GM19328 (cell line): ENCODE measurements around the gene PDE4DIP.
"Not testable (repeated sequence)": the region's sequence is repeated elsewhere in the genome, so short reads cannot be mapped to it uniquely, and the experiment has no call there.

Experiments
- ATAC-seq: cut with Tn5 transposase; IDR thresholded peaks from one replicate; pipeline ENCODE4 v1.9.1; 2021; ENCODE audit warnings: mild to moderate bottlenecking, moderate library complexity; ENCODE audit not compliant: unreplicated experiment

PDE4DIP gene

DNA sequence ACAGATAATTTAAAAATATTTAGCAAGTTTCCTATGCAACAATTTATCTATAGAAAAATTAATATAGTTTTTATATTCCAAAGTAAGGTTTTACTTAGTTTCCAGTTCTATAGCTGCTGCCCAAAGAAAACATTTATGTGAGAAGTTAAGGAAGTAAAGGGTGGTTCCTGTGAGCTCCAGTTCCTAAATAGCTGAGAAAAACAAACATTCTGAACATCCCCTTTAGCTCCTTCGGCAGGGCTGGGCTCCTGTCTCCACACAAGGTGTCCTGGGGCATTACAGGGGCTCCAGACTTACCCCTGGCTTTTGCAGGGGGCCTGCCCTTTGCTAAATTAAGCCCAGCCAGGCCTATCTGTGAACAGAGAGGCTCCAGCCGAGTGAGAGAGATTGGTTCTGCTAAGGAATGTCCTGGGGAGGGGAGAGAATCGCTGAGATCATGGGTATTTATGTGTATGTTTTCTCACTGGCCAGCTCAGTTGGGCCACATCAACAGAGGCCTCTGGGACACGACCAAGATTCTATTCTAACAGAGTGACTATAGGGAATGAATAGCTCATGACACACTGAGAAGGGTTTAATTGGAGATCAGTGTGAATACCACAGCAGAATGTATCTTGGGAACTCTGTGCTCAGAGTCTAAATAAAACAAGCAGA, 72.6 kb downstream of the PDE4DIP start:
- ATAC-seq: not testable (repeated sequence)

- ATAC-seq: not testable (repeated sequence)
Measured at GRCh38 chr1:148918836-148919447, 74.7 kb downstream of the PDE4DIP start.

GRCh38 chr1:148921047-148921446, 76.8 kb downstream of the PDE4DIP start:
- ATAC-seq: not testable (repeated sequence)

DNA sequence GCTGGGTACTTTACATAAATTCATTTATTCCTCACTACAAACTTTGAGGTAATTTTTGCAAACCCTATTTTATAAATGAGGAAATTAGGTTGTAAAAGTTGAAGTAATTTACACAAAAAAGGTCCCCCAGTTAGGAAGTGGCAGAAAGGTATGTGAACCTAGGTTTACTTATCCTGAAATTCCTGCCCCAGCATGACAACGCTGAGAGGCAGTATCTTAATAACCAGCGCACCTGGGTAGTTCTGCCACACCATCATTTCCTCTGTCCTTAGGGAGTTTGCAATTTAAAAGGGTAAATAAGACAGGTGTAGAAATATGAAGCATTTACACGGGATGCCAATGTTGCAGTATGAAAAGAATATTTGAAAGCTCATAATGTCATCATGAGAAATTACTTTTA, 79.6 kb downstream of the PDE4DIP start:
- not testable (repeated sequence) for ATAC-seq

DNA sequence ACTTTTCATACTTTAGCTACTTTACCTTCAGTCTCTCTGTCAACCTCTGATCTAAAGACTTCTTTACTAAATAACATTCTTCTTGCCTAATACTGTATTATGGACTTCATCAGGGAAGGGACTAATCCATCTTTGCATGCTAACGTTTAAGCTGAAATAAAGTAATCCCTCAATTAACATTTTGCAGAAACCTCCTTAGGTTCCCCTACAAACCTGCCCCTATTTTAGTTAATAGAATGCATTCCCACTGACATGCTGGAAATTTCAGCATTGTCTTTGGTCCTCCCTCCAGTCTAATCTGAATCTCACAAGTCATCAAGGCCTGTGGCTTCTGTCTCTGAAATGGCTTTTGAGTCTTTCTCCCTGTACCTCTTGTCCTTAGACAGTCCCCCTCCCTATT, 83.4 kb downstream of the PDE4DIP start:
- not testable (repeated sequence) for ATAC-seq

DNA sequence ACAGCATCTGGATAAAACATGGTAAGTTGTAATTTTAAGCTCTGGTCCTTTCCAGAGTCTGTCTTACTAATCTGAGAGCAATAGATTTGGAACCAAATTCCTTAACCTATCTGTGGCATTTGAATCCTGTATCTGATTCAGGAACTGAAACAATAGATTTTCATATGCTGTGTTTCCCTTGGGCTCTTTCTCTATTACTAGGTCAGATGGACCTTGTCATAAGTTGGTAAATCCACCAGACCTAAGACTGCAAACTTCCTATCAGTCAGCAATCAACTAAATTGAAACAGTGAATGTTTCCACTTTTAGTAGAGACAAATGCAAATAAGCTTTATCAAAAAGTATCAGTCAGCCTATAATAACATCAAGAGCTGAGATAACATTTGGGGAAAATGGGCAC, 85.0 kb downstream of the PDE4DIP start:
- not testable (repeated sequence) for ATAC-seq

DNA sequence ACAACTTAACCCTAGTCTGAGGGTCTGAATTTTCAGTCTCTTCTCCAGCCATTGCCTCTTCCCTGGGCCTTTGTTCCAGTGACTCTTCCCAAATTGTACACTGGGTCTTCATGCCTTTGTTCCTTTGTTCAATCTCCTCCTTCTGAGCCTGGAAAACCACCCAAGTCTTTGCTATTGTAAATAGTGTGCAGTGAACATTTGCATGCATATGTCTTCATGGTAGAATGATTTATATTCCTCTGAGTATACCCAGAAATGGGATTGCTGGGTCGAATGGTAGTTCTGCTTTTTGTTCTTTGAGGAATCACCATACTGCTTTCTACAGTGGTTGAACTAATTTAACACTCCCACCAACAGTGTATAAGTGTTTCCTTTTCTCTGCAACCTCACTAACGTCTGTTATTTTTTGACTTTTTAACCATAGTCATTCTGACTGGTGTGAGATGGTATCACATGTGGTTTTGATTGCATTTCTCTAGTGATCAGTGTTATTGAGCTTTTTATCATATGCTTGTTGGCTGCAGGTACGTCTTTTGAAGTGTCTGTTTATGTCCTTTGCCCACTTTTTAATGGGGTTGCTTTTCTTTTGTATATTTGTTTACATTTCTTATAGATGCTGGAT, 91.3 kb downstream of the PDE4DIP start:
- not testable (repeated sequence) for ATAC-seq

DNA sequence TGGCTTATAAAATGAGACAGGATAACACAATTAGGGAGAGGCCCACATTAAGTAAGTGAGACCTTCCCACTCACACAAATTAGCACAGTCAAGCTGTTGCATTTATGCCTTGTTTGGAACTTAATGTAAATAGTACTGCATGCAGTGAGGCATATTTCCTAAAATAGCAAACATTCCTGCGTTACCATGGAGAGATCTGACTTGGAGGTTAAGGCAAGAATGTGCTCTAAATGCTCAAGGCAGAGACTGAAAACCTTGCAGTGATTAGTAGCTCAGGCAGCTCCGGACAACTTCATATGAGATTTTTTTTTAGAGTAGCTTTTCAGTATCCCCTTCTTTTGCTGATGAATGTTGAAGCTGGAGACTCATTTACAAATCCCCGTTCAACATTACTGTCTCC, 98.7 kb downstream of the PDE4DIP start:
- not testable (repeated sequence) for ATAC-seq

- not testable (repeated sequence) for ATAC-seq
Measured at GRCh38 chr1:148945130-148945529, 100.9 kb downstream of the PDE4DIP start.

- not testable (repeated sequence) for ATAC-seq
Measured at GRCh38 chr1:148948768-148949167, 104.5 kb downstream of the PDE4DIP start.

- ATAC-seq: peak; percentile 67
Measured at GRCh38 chr1:148951336-148952227, 107.4 kb downstream of the PDE4DIP start.

DNA sequence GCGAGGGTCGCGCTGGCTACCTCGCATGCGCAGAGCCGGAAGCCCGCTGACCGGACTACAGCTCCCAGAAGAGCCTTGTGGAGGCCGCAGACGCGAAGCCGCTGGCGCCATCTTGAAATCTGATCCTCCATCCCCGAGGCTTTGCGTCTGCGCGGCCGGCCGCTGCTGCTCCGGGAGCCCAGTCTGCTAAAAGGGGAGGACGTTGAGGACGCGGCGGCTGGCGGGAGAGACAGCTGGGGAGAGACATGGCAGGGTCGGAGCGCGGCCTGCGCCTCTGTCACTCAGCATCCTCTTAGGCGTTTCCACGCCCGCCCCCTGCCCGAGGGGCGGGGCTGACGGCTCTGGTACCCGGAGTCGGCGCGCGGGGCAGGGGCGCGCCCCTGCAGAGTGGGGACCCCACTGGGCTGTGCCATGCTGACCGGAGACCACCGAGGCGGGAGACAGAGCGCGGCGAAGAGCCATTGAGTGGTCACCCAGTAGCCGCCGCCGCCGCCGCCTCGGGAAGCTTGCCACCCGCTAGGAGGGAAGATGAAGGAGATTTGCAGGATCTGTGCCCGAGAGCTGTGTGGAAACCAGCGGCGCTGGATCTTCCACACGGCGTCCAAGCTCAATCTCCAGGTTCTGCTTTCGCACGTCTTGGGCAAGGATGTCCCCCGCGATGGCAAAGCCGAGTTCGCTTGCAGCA, 108.2 kb downstream of the PDE4DIP start:
- peak; percentile 68 for ATAC-seq

- ATAC-seq: peak; percentile 6
Measured at GRCh38 chr1:148952938-148953616, 108.8 kb downstream of the PDE4DIP start.

GRCh38 chr1:148953730-148954129, 109.5 kb downstream of the PDE4DIP start:
- ATAC-seq: not testable (repeated sequence)

DNA sequence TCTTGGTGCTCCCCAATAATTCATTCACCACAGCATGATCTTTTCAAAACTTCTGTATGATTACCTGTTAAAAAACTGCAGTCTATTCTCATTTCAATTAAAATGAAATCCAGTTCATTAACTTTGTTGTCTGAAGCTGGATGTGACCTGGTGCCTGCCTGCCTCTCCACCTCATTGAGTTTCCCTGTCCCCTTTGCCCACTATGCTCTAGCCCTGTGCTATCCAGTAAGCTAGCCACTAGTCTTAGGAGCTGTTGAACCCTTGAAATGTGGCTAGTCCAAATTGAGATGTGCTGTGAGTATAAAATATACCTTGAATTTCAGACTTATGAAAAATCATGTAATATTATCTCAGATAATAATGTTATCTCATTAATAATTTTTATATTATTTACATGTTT, 114.1 kb downstream of the PDE4DIP start:
- not testable (repeated sequence) for ATAC-seq

GRCh38 chr1:148960212-148961000, 116.2 kb downstream of the PDE4DIP start:
- not testable (repeated sequence) for ATAC-seq

GRCh38 chr1:148962127-148962857, 118.1 kb downstream of the PDE4DIP start:
- not testable (repeated sequence) for ATAC-seq

GRCh38 chr1:148966084-148966483, 121.9 kb downstream of the PDE4DIP start:
- not testable (repeated sequence) for ATAC-seq
